Measurements from ENCODE around the gene GPR75.

GRCh38 chr2:53820048-53820447, 39.7 kb downstream of the GPR75 start:
- TF ChIP-seq SMC3 (conservative IDR thresholded peaks at IDR 0.05; ENCODE audit: poor library complexity) (no peak), TAF1 (IDR thresholded peaks at IDR 0.05; ENCODE audit: low read depth) (no peak), EZH2 (IDR thresholded peaks at IDR 0.05; ENCODE audit: borderline replicate concordance, insufficient read depth, low read length, poor library complexity, severe bottlenecking) (no peak), CTCF (IDR thresholded peaks at IDR 0.05; ENCODE audit: poor library complexity, severe bottlenecking) (no peak)
